ENCODE results near the gene SNRNP40.

DNA sequence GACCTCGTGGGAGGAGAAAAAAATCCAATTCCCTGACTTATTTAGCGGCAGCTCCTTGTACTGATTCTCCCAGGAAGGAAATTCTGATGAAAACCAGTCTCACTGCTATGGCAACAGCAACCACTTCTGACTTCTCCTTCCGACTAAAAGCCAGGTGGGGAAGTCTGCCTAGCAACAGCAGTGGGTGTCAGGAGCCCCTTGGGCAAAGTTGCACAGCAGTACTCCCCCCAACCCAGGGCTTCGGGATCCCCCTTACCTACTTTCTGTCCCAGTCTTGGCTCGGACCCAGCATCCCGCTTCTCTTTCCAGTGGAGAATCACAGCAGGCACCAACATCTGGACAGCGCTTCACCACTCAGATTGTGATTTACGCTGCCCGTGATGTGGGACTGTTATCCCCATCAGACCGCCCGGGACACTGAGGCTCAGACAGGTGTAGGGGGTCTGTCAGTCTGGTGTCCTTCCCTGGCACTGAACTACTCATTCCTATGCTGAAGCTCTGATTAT is 81.5 kb downstream of the SNRNP40 start:
- TF ChIP-seq RAD21 (IDR thresholded peaks at IDR 0.05; ENCODE audit: low read depth) (no peak), EGR1 (IDR thresholded peaks at IDR 0.05) (no peak), NFIC (IDR thresholded peaks at IDR 0.05) (no peak), CEBPB (IDR thresholded peaks at IDR 0.05) (no peak), EP300 (IDR thresholded peaks at IDR 0.05; ENCODE audit: borderline replicate concordance) (no peak), FOXM1 (IDR thresholded peaks at IDR 0.05; ENCODE audit: borderline replicate concordance, low read depth) (no peak), YY1 (IDR thresholded peaks at IDR 0.05; ENCODE audit: low read depth) (no peak), TAF1 (IDR thresholded peaks at IDR 0.05; ENCODE audit: low read depth) (no peak), USF1 (IDR thresholded peaks at IDR 0.05) (no peak), CREB1 (IDR thresholded peaks at IDR 0.05; ENCODE audit: low read depth) (no peak), REST (IDR thresholded peaks at IDR 0.05; ENCODE audit: low read depth) (no peak), TEAD4 (IDR thresholded peaks at IDR 0.05) (no peak), TCF12 (IDR thresholded peaks at IDR 0.05; ENCODE audit: low read depth) (no peak)
- TF ChIP-seq, protein P1, sequence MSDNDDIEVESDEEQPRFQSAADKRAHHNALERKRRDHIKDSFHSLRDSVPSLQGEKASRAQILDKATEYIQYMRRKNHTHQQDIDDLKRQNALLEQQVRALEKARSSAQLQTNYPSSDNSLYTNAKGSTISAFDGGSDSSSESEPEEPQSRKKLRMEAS (IDR thresholded peaks at IDR 0.05): no peak

All from Ishikawa (cell line).